Measurements from ENCODE around the gene JAK2. TPM values are rescaled to one million over a fixed set of nuclear protein-coding genes. Genes with fewer than 3 reads are reported as not detected.

Gene JAK2
- total RNA-seq, 3 donors from 2014 or later (not counting 1 experiment from before 2014, with no cell fraction given): 20.8 to 43.9 (median 30.0) TPM

GRCh38 chr9:4959031-4959430 lies 26.0 kb upstream of the JAK2 start:
- intact Hi-C loops (cut with micrococcal nuclease): no loop called here
- Mint-ChIP-seq H3K4me3 (no peak overlapping the region), H3K4me1 (no peaks in the 10 kb centered on the region), H3K36me3 (peaks cover 5% of the 10 kb centered on the region), H3K27me3 (ENCODE audit: low read depth in 2 of 2) (peaks cover 0 to 6% of the 10 kb centered on the region in 2 donors), H3K9me3 (peaks cover 2% of the 10 kb centered on the region in 2 donors), H3K27ac (no peak overlapping the region)
- DNase-seq (no peak), ATAC-seq (no peak)
- Histone ChIP-seq H3K27me3 (ENCODE audit: control insufficient read depth, insufficient read depth, low read length) (no peaks in the 10 kb centered on the region), H3K36me3 (ENCODE audit: control insufficient read depth, insufficient read depth, low read length) (no peaks in the 10 kb centered on the region), H3K4me3 (ENCODE audit: low read length) (no peak overlapping the region), H3K4me1 (ENCODE audit: control insufficient read depth, insufficient read depth, low read length) (no peaks in the 10 kb centered on the region), H3K9me3 (ENCODE audit: control insufficient read depth, insufficient read depth, low read length) (no peaks in the 10 kb centered on the region), H3K27ac (ENCODE audit: low read length) (no peak overlapping the region)
- TF ChIP-seq CTCF (IDR thresholded peaks at IDR 0.05): no peak
- 88% methylated on average over 2 of the region's 3 CpGs for WGBS (ENCODE audit: insufficient coverage)

- H3K27me3 ChIP-seq (ENCODE audit: control insufficient read depth, insufficient read depth, low read length): no peaks in the 10 kb centered on the region
- ATAC-seq (no peak), DNase-seq (no peak)
- Mint-ChIP-seq H3K27ac (no peak overlapping the region), H3K4me1 (no peaks in the 10 kb centered on the region), H3K4me3 (no peak overlapping the region), H3K9me3 (peaks cover 5 to 6% of the 10 kb centered on the region in 2 donors), H3K36me3 (peaks cover 13% of the 10 kb centered on the region), H3K27me3 (ENCODE audit: low read depth in 2 of 2) (peaks cover 0 to 3% of the 10 kb centered on the region in 2 donors)
- TF ChIP-seq CTCF (IDR thresholded peaks at IDR 0.05): no peak
- no peaks in the 10 kb centered on the region for H3K9me3 ChIP-seq (ENCODE audit: control insufficient read depth, insufficient read depth, low read length)
- no peaks in the 10 kb centered on the region for H3K36me3 ChIP-seq (ENCODE audit: control insufficient read depth, insufficient read depth, low read length)
- no peak overlapping the region for H3K27ac ChIP-seq (ENCODE audit: low read length)
- 94% methylated on average over 1 of the region's 2 CpGs for WGBS (ENCODE audit: insufficient coverage)
- no peaks in the 10 kb centered on the region for H3K4me1 ChIP-seq (ENCODE audit: control insufficient read depth, insufficient read depth, low read length)
- intact Hi-C loops (cut with micrococcal nuclease): no loop called here
- no peak overlapping the region for H3K4me3 ChIP-seq (ENCODE audit: low read length)
These were observed 23.0 kb upstream of the JAK2 start for GRCh38 chr9:4962085-4962484.

DNA sequence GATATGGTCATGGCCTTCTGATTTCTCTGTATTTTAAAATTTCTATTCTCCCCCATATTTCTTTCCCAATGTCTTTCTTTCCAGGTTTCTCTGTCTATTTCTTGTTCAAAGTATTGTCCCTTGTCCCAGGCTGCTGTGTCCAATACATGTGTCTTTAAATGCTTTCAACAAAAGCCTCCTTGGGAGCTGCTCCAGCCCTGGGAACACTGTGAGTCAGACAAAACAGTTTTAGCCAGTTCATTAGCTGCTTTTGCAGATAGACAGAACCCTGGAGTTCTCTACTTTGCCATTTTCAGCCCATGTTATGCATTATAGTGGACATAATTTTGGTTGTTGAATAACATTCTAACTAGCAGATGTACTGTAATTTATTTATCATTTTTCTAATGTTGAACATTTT lies 20.5 kb upstream of the JAK2 start:
- Histone ChIP-seq H3K9me3 (ENCODE audit: control insufficient read depth, insufficient read depth, low read length) (no peaks in the 10 kb centered on the region), H3K27ac (ENCODE audit: low read length) (no peak overlapping the region), H3K36me3 (ENCODE audit: control insufficient read depth, insufficient read depth, low read length) (no peaks in the 10 kb centered on the region), H3K4me1 (ENCODE audit: control insufficient read depth, insufficient read depth, low read length) (no peaks in the 10 kb centered on the region), H3K27me3 (ENCODE audit: control insufficient read depth, insufficient read depth, low read length) (no peaks in the 10 kb centered on the region), H3K4me3 (ENCODE audit: low read length) (no peak overlapping the region)
- Mint-ChIP-seq H3K27ac (no peak overlapping the region), H3K27me3 (ENCODE audit: low read depth in 2 of 2) (peaks cover 4 to 5% of the 10 kb centered on the region in 2 donors), H3K36me3 (peaks cover 13% of the 10 kb centered on the region), H3K4me1 (no peaks in the 10 kb centered on the region), H3K4me3 (no peak overlapping the region), H3K9me3 (peaks cover 5 to 6% of the 10 kb centered on the region in 2 donors)
- TF ChIP-seq CTCF (IDR thresholded peaks at IDR 0.05): no peak
- no peak for ATAC-seq
- intact Hi-C loops (cut with micrococcal nuclease): no loop called here
- no peak for DNase-seq

DNA sequence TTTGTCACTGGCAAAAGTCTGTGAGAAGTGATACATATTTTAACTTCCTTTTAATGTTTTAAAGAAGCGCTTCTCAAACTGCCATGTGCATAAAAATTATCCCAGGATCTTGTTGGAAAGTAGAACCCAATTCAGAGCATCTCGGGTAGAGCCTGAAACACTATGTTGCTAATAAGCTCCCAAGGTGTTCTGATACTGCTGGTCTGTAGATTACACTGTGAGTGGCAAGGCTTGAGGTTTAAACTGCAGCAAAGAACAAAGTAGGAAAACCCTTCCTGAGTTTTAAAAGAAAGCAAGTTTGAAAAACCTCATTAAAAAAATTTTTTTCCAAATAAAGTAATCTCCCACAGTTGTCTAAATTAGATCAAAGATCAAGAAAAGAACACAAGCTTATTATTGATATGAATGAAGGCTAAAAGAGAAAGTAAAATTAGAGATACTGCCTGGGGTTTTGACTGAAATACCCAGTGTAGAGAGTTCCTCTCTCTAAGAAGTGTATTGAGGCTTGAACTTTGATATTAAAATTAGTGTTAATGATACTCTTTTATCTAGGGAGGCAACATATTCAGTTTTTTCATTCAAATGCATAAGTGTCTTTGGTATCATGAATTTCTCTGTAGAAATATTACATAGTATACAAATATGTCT lies 19.8 kb upstream of the JAK2 start:
- no peak for ATAC-seq
- Histone ChIP-seq H3K27ac (ENCODE audit: low read length) (no peak overlapping the region), H3K36me3 (ENCODE audit: control insufficient read depth, insufficient read depth, low read length) (no peaks in the 10 kb centered on the region), H3K9me3 (ENCODE audit: control insufficient read depth, insufficient read depth, low read length) (no peaks in the 10 kb centered on the region), H3K27me3 (ENCODE audit: control insufficient read depth, insufficient read depth, low read length) (no peaks in the 10 kb centered on the region), H3K4me1 (ENCODE audit: control insufficient read depth, insufficient read depth, low read length) (no peaks in the 10 kb centered on the region), H3K4me3 (ENCODE audit: low read length) (no peak overlapping the region)
- 75% methylated on average over 2 of the region's 2 CpGs for WGBS (ENCODE audit: insufficient coverage)
- Mint-ChIP-seq H3K4me3 (no peak overlapping the region), H3K27ac (no peak overlapping the region), H3K4me1 (no peaks in the 10 kb centered on the region), H3K36me3 (peaks cover 13% of the 10 kb centered on the region), H3K9me3 (peaks cover 5 to 6% of the 10 kb centered on the region in 2 donors), H3K27me3 (ENCODE audit: low read depth in 2 of 2) (peaks cover 5 to 9% of the 10 kb centered on the region in 2 donors)
- intact Hi-C loops (cut with micrococcal nuclease): no loop called here
- no peak for DNase-seq
- no peak for TF ChIP-seq CTCF (IDR thresholded peaks at IDR 0.05)

Data from natural killer cell (primary cell).